Trophoblast cell (in vitro differentiated cells and primary cell): Measurements from ENCODE around the gene RAB11A.

ENCODE experiments used
- DNase-seq, 2 donors: peaks; one replicate each; pipeline ENCODE4 v3.0.0-alpha.2; 2016
- H2AFZ ChIP-seq: 2 replicates; pipeline ENCODE4 v1.6.1; 2013; ENCODE audit warnings: low read length, moderate library complexity, mild to moderate bottlenecking; ENCODE audit not compliant: insufficient read depth, poor library complexity
- H2AK5ac ChIP-seq: 2 replicates; pipeline ENCODE4 v1.6.1; 2013; ENCODE audit warnings: mild to moderate bottlenecking, low read length
- H2BK120ac ChIP-seq: 2 replicates; pipeline ENCODE4 v1.6.1; 2013; ENCODE audit warnings: low read length, mild to moderate bottlenecking, moderate library complexity; ENCODE audit not compliant: insufficient read depth, poor library complexity
- H2BK12ac ChIP-seq: 2 replicates; pipeline ENCODE4 v1.6.1; 2013; ENCODE audit warnings: mild to moderate bottlenecking, low read length, moderate library complexity
- H2BK5ac ChIP-seq: 2 replicates; pipeline ENCODE4 v1.6.1; 2013; ENCODE audit warnings: low read length, low read depth, moderate library complexity, mild to moderate bottlenecking; ENCODE audit not compliant: poor library complexity
- H3K14ac ChIP-seq: 2 replicates; pipeline ENCODE4 v1.6.1; 2013; ENCODE audit warnings: mild to moderate bottlenecking, low read length
- H3K18ac ChIP-seq: 2 replicates; pipeline ENCODE4 v1.6.1; 2013; ENCODE audit warnings: mild to moderate bottlenecking, low read length
- H3K23ac ChIP-seq: 2 replicates; pipeline ENCODE4 v1.6.1; 2013; ENCODE audit warnings: low read length
- H3K27ac ChIP-seq: 2 replicates; pipeline ENCODE4 v1.5.1; 2013; ENCODE audit warnings: low read depth, mild to moderate bottlenecking, inconsistent platforms, low read length, moderate library complexity
- H3K27me3 ChIP-seq: 2 replicates; pipeline ENCODE4 v1.6.1; 2013; ENCODE audit warnings: inconsistent platforms, mild to moderate bottlenecking, low read length, moderate library complexity; ENCODE audit not compliant: insufficient read depth
- H3K36me3 ChIP-seq, 2 experiments: 1 replicate in 1 of 2; 2 replicates in 1 of 2; pipeline ENCODE4 v1.6.1; 2013; ENCODE audit warnings: low read length in 2 of 2, mild to moderate bottlenecking in 2 of 2, moderate library complexity in 1 of 2; ENCODE audit not compliant: insufficient read depth in 2 of 2, control insufficient read depth in 1 of 2
- H3K4ac ChIP-seq: 2 replicates; pipeline ENCODE4 v1.6.1; 2013; ENCODE audit warnings: low read depth, mild to moderate bottlenecking, low read length, moderate library complexity
- H3K4me1 ChIP-seq, 2 experiments: 1 replicate in 1 of 2; 2 replicates in 1 of 2; pipeline ENCODE4 v1.6.1; 2013; ENCODE audit warnings: low read length in 2 of 2, mild to moderate bottlenecking in 2 of 2, moderate library complexity in 1 of 2; ENCODE audit not compliant: insufficient read depth in 2 of 2, control insufficient read depth in 1 of 2
- H3K4me2 ChIP-seq: 2 replicates; pipeline ENCODE4 v1.6.1; 2013; ENCODE audit warnings: inconsistent platforms, mild to moderate bottlenecking, low read length, moderate library complexity
- H3K4me3 ChIP-seq: 2 replicates; pipeline ENCODE4 v1.5.1; 2013; ENCODE audit warnings: mild to moderate bottlenecking, low read depth, low read length, inconsistent platforms
- H3K79me1 ChIP-seq: one replicate; pipeline ENCODE4 v1.6.1; 2013; ENCODE audit warnings: low read length
- H3K79me2 ChIP-seq: 2 replicates; pipeline ENCODE4 v1.6.1; 2013; ENCODE audit warnings: low read length, mild to moderate bottlenecking; ENCODE audit not compliant: control insufficient read depth, insufficient read depth, poor library complexity
- H3K9ac ChIP-seq: 2 replicates; pipeline ENCODE4 v1.6.1; 2013; ENCODE audit warnings: mild to moderate bottlenecking, low read length
- H3K9me3 ChIP-seq: 2 replicates; pipeline ENCODE4 v1.6.1; 2013; ENCODE audit warnings: low read depth, mild to moderate bottlenecking, control low read depth, inconsistent platforms, low read length; ENCODE audit not compliant: insufficient read depth
- H4K12ac ChIP-seq: 2 replicates; pipeline ENCODE4 v1.6.1; 2013; ENCODE audit warnings: low read depth, mild to moderate bottlenecking, low read length, moderate library complexity
- H4K8ac ChIP-seq: 2 replicates; pipeline ENCODE4 v1.6.1; 2013; ENCODE audit warnings: low read depth, mild to moderate bottlenecking, low read length, moderate library complexity
- H4K91ac ChIP-seq: one replicate; pipeline ENCODE4 v1.6.1; 2013; ENCODE audit warnings: low read depth, mild to moderate bottlenecking, low read length, moderate library complexity
- WGBS: extraction: QIAGEN DNeasy Blood & Tissue Kit; methylation state at CpG from one replicate; pipeline ENCODE4 v1.1.7; 2013; ENCODE audit warnings: missing lambda C conversion rate; ENCODE audit not compliant: insufficient read length, insufficient coverage; ENCODE audit errors: extremely low coverage; 5-methylcytosine and 5-hydroxymethylcytosine counted together

The RAB11A gene

DNA sequence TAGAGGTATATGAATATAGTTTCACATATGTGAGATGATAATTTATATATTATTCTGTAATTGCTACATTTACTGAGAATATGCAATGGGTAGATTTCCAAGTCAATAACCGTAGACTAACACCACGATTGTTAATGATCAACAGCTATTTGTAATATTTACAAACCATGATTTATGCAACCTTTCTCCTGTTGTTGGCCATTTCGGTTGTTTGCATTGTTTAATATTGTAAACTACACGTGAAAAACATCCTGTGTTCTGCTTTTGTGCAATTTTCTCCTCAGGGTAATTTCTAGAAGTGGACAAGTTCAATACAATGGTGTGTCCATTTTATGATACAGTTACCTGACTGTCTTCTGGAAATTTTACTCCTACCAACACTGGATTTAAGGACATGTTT is 29.3 kb upstream of the RAB11A start:
- no peaks in the 10 kb centered on the region for H3K79me1 ChIP-seq
- no peak overlapping the region for H4K12ac ChIP-seq
- H2BK120ac ChIP-seq, result no peak overlapping the region
- DNase-seq, result no peak
- H3K79me2 ChIP-seq, result no peaks in the 10 kb centered on the region
- H2AFZ ChIP-seq, result no peak overlapping the region
- H4K8ac ChIP-seq, result no peak overlapping the region
- no peak overlapping the region for H3K14ac ChIP-seq
- no peak overlapping the region for H2BK5ac ChIP-seq
- no peaks in the 10 kb centered on the region for H3K27me3 ChIP-seq
- H3K4ac ChIP-seq, result no peak overlapping the region
- no peak overlapping the region for H3K9ac ChIP-seq
- no peak overlapping the region for H3K4me2 ChIP-seq
- H2AK5ac ChIP-seq, result no peak overlapping the region
- no peak overlapping the region for H3K27ac ChIP-seq
- no peaks in the 10 kb centered on the region for H3K4me1 ChIP-seq
- no peak overlapping the region for H2BK12ac ChIP-seq
- no peak overlapping the region for H4K91ac ChIP-seq
- no peak overlapping the region for H3K23ac ChIP-seq
- no peak overlapping the region for H3K18ac ChIP-seq
- H3K9me3 ChIP-seq, result no peaks in the 10 kb centered on the region
- H3K36me3 ChIP-seq, result no peaks in the 10 kb centered on the region
- WGBS, result no CpG with 5 or more reads among the region's 4 CpGs
- H3K4me3 ChIP-seq, result no peak overlapping the region

DNA sequence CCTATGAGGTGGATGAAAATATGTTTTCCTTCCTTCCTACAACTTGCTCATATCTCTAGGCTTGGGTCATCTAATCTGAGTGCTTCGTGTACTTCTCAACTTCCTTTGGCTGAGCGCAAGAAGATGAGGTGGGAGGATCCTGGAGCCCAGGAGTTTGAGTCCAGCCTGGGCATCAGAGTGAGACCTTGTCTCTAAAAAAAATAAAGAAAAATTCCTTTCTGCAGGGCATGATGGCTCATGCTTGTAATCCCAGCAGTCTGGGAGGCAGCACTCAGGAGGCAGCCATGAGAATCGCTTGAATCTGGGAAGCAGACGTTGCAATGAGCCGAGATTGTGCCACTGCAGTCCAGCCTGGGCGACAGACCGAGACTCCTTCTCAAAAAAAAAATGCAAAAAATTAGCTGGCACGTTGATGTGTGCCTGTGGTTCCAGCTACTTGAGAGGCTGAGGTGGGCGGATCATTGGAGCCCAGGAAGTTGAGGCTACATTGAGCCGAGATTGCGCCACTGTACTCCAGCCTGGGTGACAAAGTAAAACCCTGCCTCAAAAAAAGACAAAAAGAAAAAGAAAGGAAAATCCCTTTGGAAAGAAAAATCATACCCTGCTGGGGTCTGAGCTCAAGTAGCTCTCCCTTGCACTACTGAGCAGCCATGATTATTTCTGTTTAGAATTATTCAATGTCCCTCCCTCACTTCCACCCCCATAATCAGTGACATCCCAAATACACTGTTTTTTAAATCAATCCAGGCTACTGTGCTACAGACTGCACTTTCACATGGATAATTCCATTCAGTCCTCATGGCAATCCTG is 28.0 kb upstream of the RAB11A start:
- Histone ChIP-seq H3K79me1 (no peaks in the 10 kb centered on the region), H2AK5ac (no peak overlapping the region), H3K14ac (no peak overlapping the region), H3K9me3 (no peaks in the 10 kb centered on the region), H3K4me1 (no peaks in the 10 kb centered on the region), H3K18ac (no peak overlapping the region), H3K27me3 (no peaks in the 10 kb centered on the region), H4K8ac (no peak overlapping the region), H3K23ac (no peak overlapping the region), H3K4ac (no peak overlapping the region), H3K4me3 (no peak overlapping the region), H3K4me2 (no peak overlapping the region), H4K91ac (no peak overlapping the region), H3K9ac (no peak overlapping the region), H4K12ac (no peak overlapping the region), H3K79me2 (no peaks in the 10 kb centered on the region), H3K36me3 (no peaks in the 10 kb centered on the region), H2BK12ac (no peak overlapping the region), H2BK5ac (no peak overlapping the region), H3K27ac (no peak overlapping the region), H2BK120ac (no peak overlapping the region), H2AFZ (no peak overlapping the region)
- no CpG with 5 or more reads among the region's 11 CpGs for WGBS
- peak in 1 of 2 donors; percentile 19 for DNase-seq

DNA sequence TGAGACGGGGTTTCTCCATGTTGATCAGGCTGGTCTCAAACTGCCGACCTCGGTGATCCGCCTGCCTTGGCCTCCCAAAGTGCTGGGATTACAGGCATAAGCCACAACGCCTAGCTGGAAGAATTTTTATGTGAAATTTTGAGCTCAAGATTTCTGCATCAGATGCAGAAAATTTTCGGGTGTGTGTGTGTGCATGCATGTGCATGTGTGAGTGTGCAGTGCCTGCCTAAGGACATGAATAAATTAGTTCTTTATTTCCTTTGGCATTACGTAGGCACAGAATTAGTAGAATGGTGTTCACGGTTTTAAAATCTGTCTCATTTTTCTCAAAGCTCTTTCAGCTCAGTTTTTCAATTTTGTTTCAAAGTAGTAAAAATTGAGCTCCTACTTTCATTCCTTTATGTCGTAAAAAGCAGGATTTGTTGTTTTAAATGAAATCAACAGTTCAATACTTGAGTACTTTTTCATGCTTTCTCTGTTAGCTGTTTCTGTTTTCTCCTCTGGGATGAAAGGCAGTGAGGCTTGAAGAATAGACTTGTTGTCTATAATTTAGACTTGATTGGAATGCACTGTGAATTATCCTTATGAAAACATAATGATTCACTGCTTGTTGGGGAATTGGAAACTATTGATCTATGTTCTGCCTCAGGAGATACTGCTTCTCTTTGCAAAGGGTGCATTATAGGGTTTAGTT is 23.3 kb upstream of the RAB11A start:
- H2BK5ac ChIP-seq, result no peak overlapping the region
- no peak overlapping the region for H3K4ac ChIP-seq
- H4K8ac ChIP-seq, result no peak overlapping the region
- H4K91ac ChIP-seq, result no peak overlapping the region
- H3K4me2 ChIP-seq, result no peak overlapping the region
- no peaks in the 10 kb centered on the region for H3K4me1 ChIP-seq
- no peaks in the 10 kb centered on the region for H3K79me2 ChIP-seq
- no peaks in the 10 kb centered on the region for H3K9me3 ChIP-seq
- no peak overlapping the region for H3K4me3 ChIP-seq
- no peak overlapping the region for H3K14ac ChIP-seq
- no peak overlapping the region for H3K9ac ChIP-seq
- no peaks in the 10 kb centered on the region for H3K79me1 ChIP-seq
- no peaks in the 10 kb centered on the region for H3K36me3 ChIP-seq
- DNase-seq, result no peak
- H2AFZ ChIP-seq, result no peak overlapping the region
- H3K18ac ChIP-seq, result no peak overlapping the region
- WGBS, result no CpG with 5 or more reads among the region's 9 CpGs
- H4K12ac ChIP-seq, result no peak overlapping the region
- H3K27me3 ChIP-seq, result no peaks in the 10 kb centered on the region
- no peak overlapping the region for H2AK5ac ChIP-seq
- no peak overlapping the region for H3K23ac ChIP-seq
- no peak overlapping the region for H2BK12ac ChIP-seq
- H3K27ac ChIP-seq, result no peak overlapping the region
- H2BK120ac ChIP-seq, result no peak overlapping the region

DNA sequence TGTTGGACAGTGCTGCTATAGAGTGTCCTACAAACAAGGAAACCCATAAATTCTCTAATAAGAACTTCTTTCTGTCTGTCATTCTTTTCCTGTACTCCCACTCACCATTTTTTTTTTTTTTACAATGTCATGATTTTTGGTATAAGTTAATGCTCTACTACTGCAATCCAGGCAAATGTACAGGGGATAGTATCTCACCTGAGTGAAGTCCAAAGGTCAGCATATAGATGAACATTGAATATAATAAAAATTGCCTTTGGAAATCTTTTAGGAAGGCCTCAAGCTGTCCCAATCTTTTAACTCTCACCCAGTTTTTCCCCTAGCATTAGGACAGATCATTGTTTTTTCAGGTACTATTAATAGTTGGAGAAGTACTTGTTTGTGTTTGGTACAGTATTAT is 21.3 kb upstream of the RAB11A start:
- Histone ChIP-seq H3K27ac (no peak overlapping the region), H3K36me3 (no peaks in the 10 kb centered on the region), H4K91ac (no peak overlapping the region), H3K18ac (no peak overlapping the region), H2BK12ac (no peak overlapping the region), H2BK120ac (no peak overlapping the region), H3K4me2 (no peak overlapping the region), H4K12ac (no peak overlapping the region), H3K4ac (no peak overlapping the region), H4K8ac (no peak overlapping the region), H3K79me2 (no peaks in the 10 kb centered on the region), H3K9ac (no peak overlapping the region), H3K79me1 (no peaks in the 10 kb centered on the region), H2AFZ (no peak overlapping the region), H3K4me3 (no peak overlapping the region), H3K9me3 (no peaks in the 10 kb centered on the region), H3K14ac (no peak overlapping the region), H3K23ac (no peak overlapping the region), H2AK5ac (no peak overlapping the region), H2BK5ac (no peak overlapping the region), H3K4me1 (no peaks in the 10 kb centered on the region), H3K27me3 (no peaks in the 10 kb centered on the region)
- DNase-seq, result no peak
